ENCODE data around the gene MEGF11.
"Not testable (repeated sequence)": the region's sequence is repeated elsewhere in the genome, so short reads cannot be mapped to it uniquely, and the experiment has no call there.

Gene MEGF11

GRCh38 chr15:65978110-65978509 lies 275.4 kb downstream of the MEGF11 start:
- TF ChIP-seq CTCF (IDR thresholded peaks at IDR 0.05): no peak
- Histone ChIP-seq H3K4me1 (peaks cover 0 to 11% (median 7%) of the 10 kb centered on the region in 4 donors), H3K27ac (no peak overlapping the region), H3K9me3 (no peaks in the 10 kb centered on the region), H3K27me3 (peaks cover 0 to 41% of the 10 kb centered on the region in 2 donors), H3K36me3 (no peaks in the 10 kb centered on the region), H3K4me3 (no peak overlapping the region)
- intact Hi-C loops (cut with DNase I; ENCODE audit: low total_unique reads): no loop called here
- no peak for DNase-seq

- DNase-seq; intact Hi-C loops (cut with DNase I; ENCODE audit: low total_unique reads); H3K4me1 ChIP-seq; H3K27ac ChIP-seq; H3K9me3 ChIP-seq; H3K36me3 ChIP-seq; H3K4me3 ChIP-seq: not testable (repeated sequence)
- peaks cover 0 to 32% of the 10 kb centered on the region in 2 donors for H3K27me3 ChIP-seq
These were observed 277.4 kb downstream of the MEGF11 start for GRCh38 chr15:65976196-65976595.

GRCh38 chr15:65971741-65971995 lies 281.9 kb downstream of the MEGF11 start:
- no peaks in the 10 kb centered on the region for H3K36me3 ChIP-seq
- TF ChIP-seq CTCF (IDR thresholded peaks at IDR 0.05): no peak
- peaks cover 0 to 64% of the 10 kb centered on the region in 2 donors for H3K27me3 ChIP-seq
- intact Hi-C loops (cut with DNase I; ENCODE audit: low total_unique reads): no loop called here
- no peak overlapping the region for H3K4me3 ChIP-seq
- H3K4me1 ChIP-seq: no peaks in the 10 kb centered on the region
- H3K9me3 ChIP-seq: no peaks in the 10 kb centered on the region
- no peak for DNase-seq
- no peak overlapping the region for H3K27ac ChIP-seq

- Histone ChIP-seq H3K9me3 (no peaks in the 10 kb centered on the region), H3K4me1 (no peaks in the 10 kb centered on the region), H3K4me3 (no peak overlapping the region), H3K36me3 (no peaks in the 10 kb centered on the region), H3K27ac (no peak overlapping the region), H3K27me3 (peaks cover 0 to 63% of the 10 kb centered on the region in 2 donors)
- no peak for DNase-seq
- TF ChIP-seq CTCF (IDR thresholded peaks at IDR 0.05): no peak
- intact Hi-C loops (cut with DNase I; ENCODE audit: low total_unique reads): no loop called here
These were observed 282.4 kb downstream of the MEGF11 start for GRCh38 chr15:65970937-65971740.

GRCh38 chr15:65969865-65970816 lies 283.4 kb downstream of the MEGF11 start:
- peaks cover 0 to 65% of the 10 kb centered on the region in 2 donors for H3K27me3 ChIP-seq
- TF ChIP-seq CTCF (IDR thresholded peaks at IDR 0.05): no peak
- intact Hi-C loops (cut with DNase I; ENCODE audit: low total_unique reads): no loop called here

GRCh38 chr15:65968511-65968910 lies 285.0 kb downstream of the MEGF11 start:
- no peak for TF ChIP-seq CTCF (IDR thresholded peaks at IDR 0.05)
- no peaks in the 10 kb centered on the region for H3K36me3 ChIP-seq
- no peak overlapping the region for H3K27ac ChIP-seq
- no peak overlapping the region for H3K4me3 ChIP-seq
- DNase-seq: no peak
- H3K4me1 ChIP-seq: no peaks in the 10 kb centered on the region
- intact Hi-C loops (cut with DNase I; ENCODE audit: low total_unique reads): no loop called here
- peaks cover 0 to 76% of the 10 kb centered on the region in 2 donors for H3K27me3 ChIP-seq
- H3K9me3 ChIP-seq: no peaks in the 10 kb centered on the region

More at GRCh38 chr15:65969865-65970816, 283.4 kb downstream of the MEGF11 start:
- Histone ChIP-seq H3K27ac (no peak overlapping the region), H3K4me1 (no peaks in the 10 kb centered on the region), H3K9me3 (no peaks in the 10 kb centered on the region), H3K36me3 (no peaks in the 10 kb centered on the region), H3K4me3 (no peak overlapping the region)
- DNase-seq: no peak

Measured in tibial artery (tissue), 4 donors.